BJ (cell line): ENCODE results near the gene ART5. TPM values are rescaled to one million over a fixed set of nuclear protein-coding genes. Genes with fewer than 3 reads are reported as not detected.
"Not testable (repeated sequence)": the region's sequence is repeated elsewhere in the genome, so short reads cannot be mapped to it uniquely, and the experiment has no call there.

ENCODE experiments used
- CTCF ChIA-PET: fragments of 350-600 bp; formaldehyde crosslinking; extraction: SDS; loops from one replicate; lab custom pipeline; 2021; ENCODE audit warnings: antibody characterized with exemption, inconsistent platforms; lab: Yijun Ruan, JAX
- POLR2A ChIA-PET: fragments of 300-600 bp; sonication (Branson Sonifier 250); formaldehyde crosslinking; extraction: SDS; loops from one replicate; lab custom pipeline; 2021; ENCODE audit warnings: antibody characterized with exemption; lab: Charles Lee
- DNase-seq: peaks from one replicate; pipeline ENCODE4 v3.0.0-alpha.2; 2011; ENCODE audit warnings: low read depth
- H3K27me3 ChIP-seq: 2 replicates; pipeline ENCODE4 v1.6.0; 2011; ENCODE audit warnings: low read length; ENCODE audit not compliant: control insufficient read depth, insufficient read depth
- H3K36me3 ChIP-seq: 2 replicates; pipeline ENCODE4 v1.5.1; 2011; ENCODE audit warnings: low read length; ENCODE audit not compliant: control insufficient read depth, insufficient read depth
- H3K4me3 ChIP-seq: 2 replicates; pipeline ENCODE4 v1.5.1; 2011; ENCODE audit warnings: low read depth, mild to moderate bottlenecking, control low read depth, low read length
- polyA plus RNA-seq: library from polyadenylated mRNA; depleted of rRNA; stranded (reverse); fragments of >200 nt; gene quantifications from 2 replicates; pipeline ENCODE4 v1.2.3, GENCODE V29; 2011
- TF ChIP-seq, protein P1 (sequence below): IDR thresholded peaks from 2 replicates; pipeline ENCODE4 v1.5.1; 2011; ENCODE audit warnings: low read depth, mild to moderate bottlenecking, control low read depth, inconsistent platforms, low read length, moderate library complexity; ENCODE audit not compliant: insufficient read depth

ART5 gene
- polyA plus RNA-seq, 1 experiment, result 0.38 TPM

DNA sequence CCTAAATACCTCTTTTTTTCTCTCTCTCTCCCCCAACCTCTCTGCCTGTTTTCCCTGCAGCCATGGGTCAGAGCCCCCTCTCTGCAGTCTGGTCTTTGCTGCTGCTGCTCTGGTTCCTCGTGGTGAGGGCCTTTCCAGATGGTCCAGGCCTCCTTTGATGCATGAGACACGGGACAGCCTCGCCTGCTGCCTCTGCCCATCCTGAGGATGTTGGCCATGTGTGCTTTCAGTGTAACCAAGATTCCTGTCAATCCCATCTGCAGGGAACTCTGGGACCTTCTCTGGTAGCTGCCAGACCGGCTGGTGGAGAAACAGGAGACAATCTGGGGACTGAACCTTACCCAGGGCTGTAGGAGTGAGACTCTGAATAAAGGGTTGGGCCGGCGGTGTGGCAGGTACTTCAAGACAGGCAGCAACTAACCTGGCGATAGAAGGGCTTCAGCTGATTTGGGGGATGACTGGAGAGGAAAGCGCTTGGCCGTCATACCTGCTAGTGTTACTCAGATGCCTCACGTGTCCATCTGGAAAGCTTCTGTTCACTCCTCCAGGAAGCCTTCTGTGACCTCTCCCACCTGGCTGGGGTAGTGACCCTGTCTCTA lies 22.3 kb upstream of the ART5 start:
- TF ChIP-seq, protein P1, sequence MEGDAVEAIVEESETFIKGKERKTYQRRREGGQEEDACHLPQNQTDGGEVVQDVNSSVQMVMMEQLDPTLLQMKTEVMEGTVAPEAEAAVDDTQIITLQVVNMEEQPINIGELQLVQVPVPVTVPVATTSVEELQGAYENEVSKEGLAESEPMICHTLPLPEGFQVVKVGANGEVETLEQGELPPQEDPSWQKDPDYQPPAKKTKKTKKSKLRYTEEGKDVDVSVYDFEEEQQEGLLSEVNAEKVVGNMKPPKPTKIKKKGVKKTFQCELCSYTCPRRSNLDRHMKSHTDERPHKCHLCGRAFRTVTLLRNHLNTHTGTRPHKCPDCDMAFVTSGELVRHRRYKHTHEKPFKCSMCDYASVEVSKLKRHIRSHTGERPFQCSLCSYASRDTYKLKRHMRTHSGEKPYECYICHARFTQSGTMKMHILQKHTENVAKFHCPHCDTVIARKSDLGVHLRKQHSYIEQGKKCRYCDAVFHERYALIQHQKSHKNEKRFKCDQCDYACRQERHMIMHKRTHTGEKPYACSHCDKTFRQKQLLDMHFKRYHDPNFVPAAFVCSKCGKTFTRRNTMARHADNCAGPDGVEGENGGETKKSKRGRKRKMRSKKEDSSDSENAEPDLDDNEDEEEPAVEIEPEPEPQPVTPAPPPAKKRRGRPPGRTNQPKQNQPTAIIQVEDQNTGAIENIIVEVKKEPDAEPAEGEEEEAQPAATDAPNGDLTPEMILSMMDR, result no peak
- no peak for DNase-seq
- no peak overlapping the region for H3K4me3 ChIP-seq
- CTCF ChIA-PET, result no interaction called here
- no peaks in the 10 kb centered on the region for H3K27me3 ChIP-seq
- POLR2A ChIA-PET, result no interaction called here
- peaks cover 20% of the 10 kb centered on the region for H3K36me3 ChIP-seq

DNA sequence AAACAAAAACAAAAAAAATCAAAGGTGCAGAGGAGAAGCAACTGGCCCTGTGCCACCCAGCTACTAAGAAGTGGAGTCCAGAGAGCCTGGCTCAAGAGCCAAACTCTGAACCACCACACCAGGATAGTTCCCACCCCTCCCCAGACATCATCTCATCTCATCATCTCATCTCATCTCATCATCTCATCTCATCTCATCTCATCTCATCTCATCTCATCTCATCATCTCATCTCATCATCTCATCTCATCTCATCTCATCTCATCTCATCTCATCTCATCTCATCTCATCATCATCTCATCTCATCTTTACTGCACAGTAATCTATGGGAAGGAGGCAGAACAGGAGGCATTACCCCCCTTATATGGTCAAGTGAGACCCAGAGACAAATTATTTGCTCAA lies 21.1 kb upstream of the ART5 start:
- Histone ChIP-seq H3K36me3 (peaks cover 14% of the 10 kb centered on the region), H3K4me3 (no peak overlapping the region), H3K27me3 (0 out of 2 replicates have a peak, but pooled peaks cover 2% of the 10 kb centered on the region)
- ChIA-PET CTCF (no interaction called here), POLR2A (no interaction called here)
- no peak for DNase-seq
- TF ChIP-seq, protein P1, result no peak

DNA sequence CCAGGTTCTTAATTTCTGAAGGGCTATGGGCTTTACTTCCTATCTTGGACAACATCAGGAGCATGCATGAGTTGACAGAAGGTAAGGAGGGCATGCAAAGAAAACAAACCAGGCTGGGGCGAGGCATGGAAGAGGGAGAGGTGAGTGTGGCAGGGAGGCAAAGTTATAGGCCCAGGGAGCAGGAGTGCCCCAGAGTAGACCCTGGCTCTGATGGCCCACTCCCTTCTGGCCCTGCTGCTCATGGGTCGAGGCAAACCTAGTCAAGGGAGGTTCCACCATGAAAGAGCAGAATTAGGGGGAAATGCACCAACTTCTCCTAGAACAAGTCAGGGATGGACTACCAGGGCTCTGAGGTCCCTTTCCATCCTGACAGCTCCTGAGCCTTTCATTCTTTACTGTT lies 19.2 kb upstream of the ART5 start:
- CTCF ChIA-PET, result no interaction called here
- TF ChIP-seq, protein P1, result no peak
- Histone ChIP-seq H3K4me3 (no peak overlapping the region), H3K27me3 (0 out of 2 replicates have a peak, but pooled peaks cover 2% of the 10 kb centered on the region), H3K36me3 (peaks cover 5% of the 10 kb centered on the region; the same call in 1 of the 2 replicates)
- no peak for DNase-seq
- POLR2A ChIA-PET, result no interaction called here

DNA sequence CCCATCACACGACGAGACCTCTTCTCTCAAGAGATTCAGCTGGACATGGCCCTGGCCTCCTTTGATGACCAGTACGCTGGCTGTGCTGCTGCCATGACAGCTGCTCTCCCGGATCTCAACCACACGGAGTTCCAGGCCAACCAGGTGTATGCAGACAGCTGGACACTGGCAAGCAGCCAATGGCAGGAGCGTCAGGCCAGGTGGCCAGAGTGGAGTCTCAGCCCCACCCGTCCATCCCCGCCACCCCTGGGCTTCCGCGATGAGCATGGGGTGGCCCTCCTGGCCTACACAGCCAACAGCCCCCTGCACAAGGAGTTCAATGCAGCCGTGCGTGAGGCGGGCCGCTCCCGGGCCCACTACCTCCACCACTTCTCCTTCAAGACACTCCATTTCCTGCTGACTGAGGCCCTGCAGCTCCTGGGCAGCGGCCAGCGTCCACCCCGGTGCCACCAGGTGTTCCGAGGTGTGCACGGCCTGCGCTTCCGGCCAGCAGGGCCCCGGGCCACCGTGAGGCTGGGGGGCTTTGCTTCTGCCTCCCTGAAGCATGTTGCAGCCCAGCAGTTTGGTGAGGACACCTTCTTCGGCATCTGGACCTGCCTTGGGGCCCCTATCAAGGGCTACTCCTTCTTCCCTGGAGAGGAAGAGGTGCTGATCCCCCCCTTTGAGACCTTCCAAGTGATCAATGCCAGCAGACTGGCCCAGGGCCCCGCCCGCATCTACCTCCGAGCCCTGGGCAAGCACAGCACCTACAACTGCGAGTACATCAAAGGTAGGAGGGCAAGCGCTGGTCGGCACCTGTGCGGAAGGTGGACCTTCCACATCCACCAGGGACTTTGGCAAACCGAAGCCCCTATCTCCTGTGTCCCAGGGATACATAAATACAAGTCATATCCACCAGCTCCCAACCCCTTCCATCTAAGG lies 18.1 kb upstream of the ART5 start:
- DNase-seq, result no peak
- POLR2A ChIA-PET, result no interaction called here
- H3K4me3 ChIP-seq, result no peak overlapping the region
- TF ChIP-seq, protein P1, result no peak
- CTCF ChIA-PET, result no interaction called here
- H3K27me3 ChIP-seq, result peaks cover 4% of the 10 kb centered on the region; the same call in 1 of the 2 replicates
- no peaks in the 10 kb centered on the region for H3K36me3 ChIP-seq

DNA sequence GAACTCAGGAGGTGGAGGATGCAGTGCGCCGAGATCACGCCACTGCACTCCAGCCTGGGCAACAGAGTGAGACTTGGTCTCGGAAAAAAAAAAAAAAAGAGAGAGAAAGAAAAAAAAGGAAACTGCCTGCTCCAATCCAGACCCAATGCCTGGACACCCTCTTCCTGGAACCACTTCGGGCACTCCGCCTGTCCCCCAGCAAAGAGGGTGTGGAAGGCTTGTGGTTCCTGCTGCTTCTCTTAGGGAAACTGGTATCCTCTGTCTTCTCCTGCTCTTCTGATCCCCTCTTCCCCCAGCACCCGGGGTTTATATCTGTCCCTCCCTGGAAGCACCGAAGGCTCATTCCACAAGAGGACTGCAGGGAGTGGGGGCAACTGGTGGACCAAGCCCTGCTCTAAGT lies 16.5 kb upstream of the ART5 start:
- ChIA-PET CTCF (no interaction called here), POLR2A (no interaction called here)
- Histone ChIP-seq H3K27me3 (peaks cover 7% of the 10 kb centered on the region), H3K4me3 (no peak overlapping the region), H3K36me3 (no peaks in the 10 kb centered on the region)
- no peak for DNase-seq
- TF ChIP-seq, protein P1, result no peak

DNA sequence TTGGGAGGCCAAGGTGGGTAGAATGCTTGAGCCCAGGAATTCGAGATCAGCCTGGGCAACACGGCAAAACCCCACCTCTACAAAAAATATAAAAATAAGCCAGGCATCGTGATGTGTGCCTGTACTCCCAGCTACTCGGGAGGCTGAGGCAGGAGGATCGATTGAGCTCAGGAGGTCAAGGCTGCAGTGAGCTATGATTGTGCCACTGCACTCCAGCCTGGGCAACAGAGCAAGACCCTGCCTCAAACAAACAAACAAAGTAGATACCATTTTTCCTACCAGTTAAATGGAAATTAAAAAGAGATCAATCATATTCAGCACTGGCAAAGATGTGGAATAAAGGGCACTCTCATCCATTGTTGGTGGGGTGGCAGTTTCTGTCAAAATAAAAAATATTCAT lies 15.5 kb upstream of the ART5 start:
- DNase-seq, POLR2A ChIA-PET, H3K4me3 ChIP-seq, H3K36me3 ChIP-seq, H3K27me3 ChIP-seq: not testable (repeated sequence)
- CTCF ChIA-PET, result interaction anchor here (0.9 kb wide), 1 partner anchor 8 kb away, joined by 3 read pairs; no protein-coding TSS in a partner anchor
